GM12873 (cell line): ENCODE results near the gene CCR7.

Experiments used
- CTCF ChIP-seq: IDR thresholded peaks from 2 replicates; pipeline ENCODE4 v1.5.1; 2012; ENCODE audit warnings: low read depth, mild to moderate bottlenecking, moderate library complexity, low read length, control low read depth; ENCODE audit not compliant: insufficient read depth; ENCODE audit errors: missing control alignments

CCR7 gene

DNA sequence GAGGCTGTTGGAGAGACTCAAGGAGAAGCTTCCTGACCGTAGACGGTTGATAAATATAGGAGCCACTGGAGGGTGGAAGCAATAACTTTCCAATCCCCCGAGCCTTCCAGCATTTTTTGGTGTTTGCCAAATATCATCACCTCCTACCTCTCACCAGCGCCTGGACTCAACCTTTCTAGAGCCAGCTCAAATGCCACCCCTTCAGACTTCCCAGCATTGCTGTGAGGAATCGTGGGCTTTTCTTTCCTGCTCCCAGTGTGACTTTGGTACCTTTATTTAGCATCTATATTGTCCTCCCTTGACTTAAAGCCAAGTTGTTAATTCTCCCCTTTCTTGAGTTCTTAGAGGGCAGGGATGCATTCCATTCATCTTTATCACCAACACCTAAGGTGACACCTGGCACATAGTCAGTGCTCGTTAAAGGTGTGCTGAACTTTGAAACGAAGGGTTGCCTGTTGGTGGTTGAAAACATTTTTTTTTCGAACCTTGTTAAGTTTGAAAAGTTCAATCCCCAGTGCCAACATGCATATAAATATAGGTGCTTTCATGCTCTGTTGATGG is 35.3 kb upstream of the CCR7 start:
- no peak for TF ChIP-seq CTCF

- no peak for TF ChIP-seq CTCF
Measured at GRCh38 chr17:40599468-40599763, 34.1 kb upstream of the CCR7 start.

DNA sequence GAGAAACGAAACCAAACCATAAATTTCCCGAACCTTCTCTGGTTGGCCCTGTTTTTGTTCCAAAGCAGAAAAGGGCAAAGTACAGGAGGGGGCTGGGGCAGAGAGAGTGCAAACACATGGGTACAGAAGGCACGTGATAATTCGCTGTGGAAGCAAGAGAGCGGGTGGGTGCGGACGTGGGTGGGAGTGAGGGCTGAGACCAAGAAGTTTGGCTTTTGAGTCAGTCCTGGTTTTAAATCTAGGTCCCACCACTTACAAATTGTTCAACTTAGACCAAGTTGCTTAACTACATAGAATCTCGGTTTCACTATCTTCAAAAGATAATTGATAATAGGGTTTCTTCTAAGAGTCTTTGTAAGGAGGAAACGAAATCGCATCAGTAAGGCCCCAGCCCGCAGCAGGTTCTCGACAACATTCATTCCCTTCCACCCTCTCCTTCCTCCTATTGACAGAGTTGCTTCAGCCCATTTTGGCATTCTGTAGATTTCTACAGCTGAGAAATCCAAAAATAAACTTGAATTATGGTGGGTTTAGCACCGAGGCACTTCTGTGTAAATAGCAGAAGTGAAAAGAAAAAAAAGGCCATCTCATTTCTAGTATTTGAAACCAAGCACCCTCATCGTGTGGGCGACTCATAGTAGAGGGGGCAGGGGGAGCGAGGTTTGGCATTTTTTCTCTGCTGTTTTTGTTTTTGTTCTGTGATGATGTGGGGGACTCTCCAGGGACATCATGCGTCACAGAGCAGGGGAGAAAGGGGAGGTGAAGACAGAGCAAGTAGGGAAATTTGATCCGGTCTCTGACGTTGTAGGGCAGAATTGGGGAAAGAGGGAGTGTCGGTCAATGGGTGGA is 33.6 kb upstream of the CCR7 start:
- no peak for TF ChIP-seq CTCF

- no peak for TF ChIP-seq CTCF
Measured at GRCh38 chr17:40598301-40598618, 33.0 kb upstream of the CCR7 start.

GRCh38 chr17:40597556-40598300 is 32.5 kb upstream of the CCR7 start:
- TF ChIP-seq CTCF, result no peak

GRCh38 chr17:40597156-40597555 is 31.9 kb upstream of the CCR7 start:
- no peak for TF ChIP-seq CTCF

GRCh38 chr17:40596261-40596919 is 31.1 kb upstream of the CCR7 start:
- TF ChIP-seq CTCF, result no peak
